LNCAP (cell line): ENCODE results near the gene GNPNAT1.

Experiments
- TF ChIP-seq, protein P1 (sequence below): fragments of 450-650 bp; IDR thresholded peaks from 2 replicates; pipeline ENCODE4 v1.5.1; 2017; ENCODE audit warnings: mild to moderate bottlenecking

Gene GNPNAT1

GRCh38 chr14:52829527-52830185 lies 38.2 kb upstream of the GNPNAT1 start:
- TF ChIP-seq, protein P1, sequence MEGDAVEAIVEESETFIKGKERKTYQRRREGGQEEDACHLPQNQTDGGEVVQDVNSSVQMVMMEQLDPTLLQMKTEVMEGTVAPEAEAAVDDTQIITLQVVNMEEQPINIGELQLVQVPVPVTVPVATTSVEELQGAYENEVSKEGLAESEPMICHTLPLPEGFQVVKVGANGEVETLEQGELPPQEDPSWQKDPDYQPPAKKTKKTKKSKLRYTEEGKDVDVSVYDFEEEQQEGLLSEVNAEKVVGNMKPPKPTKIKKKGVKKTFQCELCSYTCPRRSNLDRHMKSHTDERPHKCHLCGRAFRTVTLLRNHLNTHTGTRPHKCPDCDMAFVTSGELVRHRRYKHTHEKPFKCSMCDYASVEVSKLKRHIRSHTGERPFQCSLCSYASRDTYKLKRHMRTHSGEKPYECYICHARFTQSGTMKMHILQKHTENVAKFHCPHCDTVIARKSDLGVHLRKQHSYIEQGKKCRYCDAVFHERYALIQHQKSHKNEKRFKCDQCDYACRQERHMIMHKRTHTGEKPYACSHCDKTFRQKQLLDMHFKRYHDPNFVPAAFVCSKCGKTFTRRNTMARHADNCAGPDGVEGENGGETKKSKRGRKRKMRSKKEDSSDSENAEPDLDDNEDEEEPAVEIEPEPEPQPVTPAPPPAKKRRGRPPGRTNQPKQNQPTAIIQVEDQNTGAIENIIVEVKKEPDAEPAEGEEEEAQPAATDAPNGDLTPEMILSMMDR: no peak

GRCh38 chr14:52827426-52827825 lies 36.0 kb upstream of the GNPNAT1 start:
- TF ChIP-seq, protein P1: no peak

- TF ChIP-seq, protein P1: no peak
Measured at GRCh38 chr14:52825085-52825484, 33.7 kb upstream of the GNPNAT1 start.

DNA sequence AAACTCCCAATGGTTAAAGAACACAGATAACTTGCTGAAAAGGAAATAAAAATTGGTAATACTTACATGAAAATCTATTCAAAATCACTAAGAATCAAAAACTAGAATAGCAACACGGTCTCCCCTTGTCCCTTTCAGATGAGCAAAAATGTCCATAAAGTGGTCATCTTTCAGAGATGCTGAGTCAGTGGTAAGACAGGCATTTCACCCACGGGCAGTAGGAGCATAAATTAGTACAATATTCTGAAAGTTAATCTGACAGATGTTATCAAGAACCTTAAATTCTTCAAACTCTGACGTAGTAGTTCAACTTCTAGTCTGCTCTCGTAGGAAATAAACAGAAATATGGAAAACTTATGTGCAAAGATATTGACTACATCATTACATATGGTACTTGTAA lies 33.1 kb upstream of the GNPNAT1 start:
- TF ChIP-seq, protein P1: no peak

- TF ChIP-seq, protein P1: no peak
Measured at GRCh38 chr14:52821805-52822250, 30.4 kb upstream of the GNPNAT1 start.

DNA sequence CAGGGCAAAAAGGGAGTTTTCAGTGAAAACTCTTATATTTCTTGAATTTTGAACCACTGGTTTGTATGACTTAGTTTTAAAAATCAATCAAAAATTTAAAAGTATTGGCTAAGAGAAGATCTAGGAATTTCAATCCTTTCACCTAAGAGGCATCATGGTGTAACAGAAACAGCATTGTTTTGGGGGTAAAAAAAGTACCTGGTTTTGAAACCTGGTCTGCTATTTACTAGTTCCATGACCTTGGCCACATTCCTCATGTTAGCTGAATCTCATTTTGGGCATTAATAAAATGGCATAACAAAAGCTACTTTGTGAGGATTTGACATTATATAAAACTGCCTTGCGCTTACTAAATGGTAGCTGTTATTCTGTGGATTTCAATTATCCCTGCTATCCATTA lies 16.7 kb upstream of the GNPNAT1 start:
- TF ChIP-seq, protein P1: no peak

DNA sequence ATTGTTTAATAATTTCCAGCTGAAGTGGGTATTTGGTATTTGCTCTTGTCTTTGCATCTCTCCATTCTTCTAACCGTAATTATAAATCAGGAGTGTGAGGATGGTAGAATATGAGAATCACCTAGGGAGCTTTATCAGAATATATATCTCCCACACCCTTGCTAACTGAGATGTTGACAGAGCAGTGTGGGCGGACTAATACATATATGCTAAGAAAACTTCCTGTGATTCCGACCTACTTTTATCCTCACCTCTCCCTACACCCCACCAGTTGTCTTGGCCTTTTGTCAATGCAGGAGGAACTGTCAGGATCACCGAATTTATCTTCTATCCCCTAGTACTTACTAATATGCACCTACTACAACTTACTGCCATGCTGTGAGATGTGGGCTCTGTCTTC lies 14.7 kb upstream of the GNPNAT1 start:
- TF ChIP-seq, protein P1: no peak

DNA sequence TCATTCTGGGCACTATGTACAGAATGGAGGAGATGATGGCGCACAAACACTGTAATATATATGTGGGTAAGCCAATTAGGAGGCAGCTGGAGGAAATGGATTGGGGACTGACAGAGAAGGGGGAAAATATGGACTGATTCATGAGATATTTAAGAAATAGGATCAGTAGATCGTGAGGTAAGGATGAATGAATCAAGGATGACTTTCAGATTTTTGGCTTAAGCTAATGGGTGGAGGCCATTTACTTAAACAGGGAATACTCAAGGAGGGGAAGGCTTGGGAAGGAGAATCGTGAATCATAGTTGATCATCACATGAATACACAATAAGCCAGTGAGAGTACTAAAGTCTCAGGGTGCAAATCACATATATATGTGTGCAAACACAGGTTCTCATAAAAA lies 11.2 kb upstream of the GNPNAT1 start:
- TF ChIP-seq, protein P1: no peak
